ENCODE data around the gene RBM44. TPM values are rescaled to one million over a fixed set of nuclear protein-coding genes. Genes with fewer than 3 reads are reported as not detected.

RBM44 gene
- total RNA-seq, 2 donors from 2014 or later = 1.6 to 7.1 TPM

DNA sequence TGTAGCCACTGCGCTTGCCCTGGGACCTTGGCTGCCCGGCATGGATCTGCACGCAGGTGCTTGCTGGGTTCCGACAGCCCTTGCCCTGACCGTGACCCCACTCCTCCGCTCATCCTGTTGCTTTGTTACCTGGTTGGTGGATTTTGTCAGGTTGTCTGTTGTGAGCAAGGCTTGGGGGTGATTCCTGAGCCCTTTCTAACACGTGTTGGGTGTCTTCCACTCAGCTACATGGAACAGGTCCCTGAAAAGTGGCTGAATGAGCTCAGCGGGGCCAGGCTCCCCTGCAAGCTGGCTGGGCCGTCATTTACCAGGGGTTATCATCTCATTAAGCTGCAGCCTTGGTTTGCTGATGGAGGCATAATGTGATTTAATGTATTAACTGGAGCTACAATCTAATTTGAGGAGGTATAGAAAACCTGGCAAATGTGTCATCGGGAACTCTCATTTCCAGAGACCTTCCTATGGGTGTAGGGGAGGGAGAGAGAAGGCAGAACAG is 85.4 kb downstream of the RBM44 start:
- TF ChIP-seq, protein P1, sequence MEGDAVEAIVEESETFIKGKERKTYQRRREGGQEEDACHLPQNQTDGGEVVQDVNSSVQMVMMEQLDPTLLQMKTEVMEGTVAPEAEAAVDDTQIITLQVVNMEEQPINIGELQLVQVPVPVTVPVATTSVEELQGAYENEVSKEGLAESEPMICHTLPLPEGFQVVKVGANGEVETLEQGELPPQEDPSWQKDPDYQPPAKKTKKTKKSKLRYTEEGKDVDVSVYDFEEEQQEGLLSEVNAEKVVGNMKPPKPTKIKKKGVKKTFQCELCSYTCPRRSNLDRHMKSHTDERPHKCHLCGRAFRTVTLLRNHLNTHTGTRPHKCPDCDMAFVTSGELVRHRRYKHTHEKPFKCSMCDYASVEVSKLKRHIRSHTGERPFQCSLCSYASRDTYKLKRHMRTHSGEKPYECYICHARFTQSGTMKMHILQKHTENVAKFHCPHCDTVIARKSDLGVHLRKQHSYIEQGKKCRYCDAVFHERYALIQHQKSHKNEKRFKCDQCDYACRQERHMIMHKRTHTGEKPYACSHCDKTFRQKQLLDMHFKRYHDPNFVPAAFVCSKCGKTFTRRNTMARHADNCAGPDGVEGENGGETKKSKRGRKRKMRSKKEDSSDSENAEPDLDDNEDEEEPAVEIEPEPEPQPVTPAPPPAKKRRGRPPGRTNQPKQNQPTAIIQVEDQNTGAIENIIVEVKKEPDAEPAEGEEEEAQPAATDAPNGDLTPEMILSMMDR (IDR thresholded peaks at IDR 0.05) = no peak
- peaks cover 26 to 42% of the 10 kb centered on the region in 2 donors for H3K4me1 ChIP-seq (ENCODE audit: control insufficient read depth in 1 of 2, low read depth in 2 of 2)
- peak overlapping the region; percentile 95 to 98 for H3K27ac ChIP-seq
- H3K4me3 ChIP-seq = no peak overlapping the region
- DNase-seq (ENCODE audit: low spot score) (no peak), ATAC-seq (ENCODE audit: insufficient number of reproducible peaks, low FRiP score, low read depth) (no peak)
- no peaks in the 10 kb centered on the region for H3K9me3 ChIP-seq
- H3K36me3 ChIP-seq = peaks cover 12% of the 10 kb centered on the region
- H3K27me3 ChIP-seq (replicated peaks; ENCODE audit: insufficient read depth) = no peaks in the 10 kb centered on the region

DNA sequence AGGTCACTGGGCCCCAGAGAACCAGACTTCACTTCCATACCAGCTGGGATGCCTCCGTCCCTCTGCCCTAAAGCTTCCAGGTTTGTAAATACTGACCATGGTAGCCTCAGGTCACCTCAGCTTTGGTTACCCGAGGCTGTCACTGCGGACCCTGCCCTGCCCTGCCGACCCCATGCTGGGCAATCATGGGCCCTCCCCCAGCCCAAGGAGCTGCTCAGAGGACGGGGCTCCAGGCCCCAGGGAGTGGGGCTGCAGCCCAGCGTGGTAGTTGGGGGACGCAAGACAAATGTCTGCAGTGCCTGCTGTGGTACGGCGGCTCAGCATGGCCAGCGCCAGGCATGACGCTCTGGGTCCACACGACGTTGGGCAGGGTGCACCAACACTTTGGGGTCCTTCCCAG is 86.1 kb downstream of the RBM44 start:
- no peak for ATAC-seq (ENCODE audit: insufficient number of reproducible peaks, low FRiP score, low read depth)
- H3K9me3 ChIP-seq = no peaks in the 10 kb centered on the region
- H3K27ac ChIP-seq = peak overlapping the region; percentile 95 to 98
- no peaks in the 10 kb centered on the region for H3K27me3 ChIP-seq (replicated peaks; ENCODE audit: insufficient read depth)
- no peak for DNase-seq (ENCODE audit: low spot score)
- H3K4me3 ChIP-seq = no peak overlapping the region
- H3K4me1 ChIP-seq (ENCODE audit: control insufficient read depth in 1 of 2, low read depth in 2 of 2) = peaks cover 28 to 47% of the 10 kb centered on the region in 2 donors
- TF ChIP-seq, protein P1 (IDR thresholded peaks at IDR 0.05) = no peak
- H3K36me3 ChIP-seq = peaks cover 12% of the 10 kb centered on the region

DNA sequence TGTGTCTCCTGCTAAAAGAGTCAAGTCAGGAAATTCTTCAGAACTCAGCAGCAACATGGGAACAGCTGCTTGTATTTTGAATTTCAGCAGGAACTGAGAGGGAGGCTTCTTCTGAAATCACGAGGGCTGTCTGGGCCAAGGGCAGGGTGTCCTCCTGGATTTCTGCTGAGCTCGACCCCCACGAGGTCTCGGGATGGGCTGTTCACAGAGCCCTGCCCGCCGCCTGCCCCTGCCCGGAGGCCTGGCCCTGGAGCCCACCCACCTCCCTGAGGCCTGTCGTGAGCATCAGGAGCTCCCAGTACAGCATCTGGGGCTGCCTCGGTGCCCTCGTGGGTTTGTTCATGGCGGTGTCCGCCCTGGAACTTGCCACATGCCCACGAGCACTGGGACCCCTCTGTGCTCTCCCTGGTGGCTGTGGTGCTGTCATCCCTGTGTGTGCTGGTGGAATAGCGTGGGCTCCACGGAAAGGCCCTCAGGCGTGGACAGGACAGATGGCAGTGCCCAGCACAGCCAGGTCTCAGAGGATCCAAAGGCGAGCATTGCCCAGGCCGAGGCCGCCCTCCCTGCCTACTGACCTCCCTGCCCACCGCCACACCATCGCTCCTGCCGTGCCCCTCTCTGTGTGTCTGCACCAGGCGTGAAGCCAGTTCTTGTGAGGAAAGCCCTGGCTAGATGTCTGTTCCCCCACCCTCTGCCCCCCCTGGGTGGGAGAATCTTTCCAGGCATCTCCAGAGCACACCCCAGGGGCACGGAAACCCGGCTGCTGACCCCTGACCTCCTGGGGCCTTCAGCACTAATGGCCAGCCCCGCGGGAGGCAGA is 86.7 kb downstream of the RBM44 start:
- ATAC-seq (ENCODE audit: insufficient number of reproducible peaks, low FRiP score, low read depth) (no peak), DNase-seq (ENCODE audit: low spot score) (no peak)
- Histone ChIP-seq H3K4me1 (ENCODE audit: control insufficient read depth in 1 of 2, low read depth in 2 of 2) (peaks cover 28 to 50% of the 10 kb centered on the region in 2 donors), H3K27me3 (replicated peaks; ENCODE audit: insufficient read depth) (no peaks in the 10 kb centered on the region), H3K9me3 (no peaks in the 10 kb centered on the region), H3K36me3 (peaks cover 12% of the 10 kb centered on the region), H3K27ac (peak overlapping the region; percentile 95 to 98), H3K4me3 (no peak overlapping the region)
- TF ChIP-seq, protein P1 (IDR thresholded peaks at IDR 0.05) = no peak

DNA sequence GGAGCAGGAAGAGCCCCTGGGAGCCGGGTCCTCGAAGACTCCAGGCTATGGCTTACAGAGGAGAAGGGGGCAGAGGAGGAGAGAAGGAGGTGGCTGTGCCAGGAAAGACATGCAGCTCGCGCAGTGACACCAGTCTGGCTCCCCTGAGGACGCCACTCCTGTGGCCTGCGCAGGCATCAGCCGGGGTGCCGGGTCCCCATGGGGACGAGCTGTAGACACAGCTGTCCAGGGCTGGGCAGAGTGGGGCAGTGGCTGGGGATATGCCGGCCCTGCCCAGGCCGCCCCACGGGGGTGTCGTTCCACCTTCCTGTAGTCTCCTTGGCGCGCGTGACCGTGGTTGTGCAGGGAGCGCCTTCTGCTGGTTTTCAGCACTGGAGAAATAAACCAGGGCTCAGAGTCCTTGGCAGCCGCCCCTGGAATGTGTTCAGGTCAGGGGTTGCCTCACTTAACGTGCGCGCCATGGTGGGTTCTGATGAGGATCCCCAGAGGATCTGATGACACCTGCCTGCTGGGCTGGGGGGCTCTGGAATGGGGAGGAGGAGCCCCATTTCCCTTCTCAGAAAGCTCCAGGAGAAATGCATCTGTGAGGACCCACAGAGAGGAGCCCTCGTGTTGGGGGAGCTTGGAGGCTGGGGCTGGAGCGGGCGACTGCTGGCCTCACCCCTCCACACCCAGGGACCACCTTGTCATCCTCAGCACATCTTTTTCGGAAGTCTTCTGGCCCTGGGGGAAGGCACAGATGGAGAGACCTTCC is 87.5 kb downstream of the RBM44 start:
- DNase-seq (ENCODE audit: low spot score) = peak; percentile 50
- Histone ChIP-seq H3K4me1 (ENCODE audit: control insufficient read depth in 1 of 2, low read depth in 2 of 2) (peaks cover 28 to 50% of the 10 kb centered on the region in 2 donors), H3K27me3 (replicated peaks; ENCODE audit: insufficient read depth) (no peaks in the 10 kb centered on the region), H3K9me3 (no peaks in the 10 kb centered on the region), H3K27ac (peak overlapping the region; percentile 95 to 98), H3K36me3 (peaks cover 12% of the 10 kb centered on the region), H3K4me3 (peak overlapping the region; percentile 4)
- TF ChIP-seq, protein P1 (IDR thresholded peaks at IDR 0.05) = no peak
- ATAC-seq (ENCODE audit: insufficient number of reproducible peaks, low FRiP score, low read depth) = peak; percentile 11

Measured in thoracic aorta (tissue), 2 donors.